ENCODE data around the gene BECN2. TPM values are rescaled to one million over a fixed set of nuclear protein-coding genes. Genes with fewer than 3 reads are reported as not detected.

The BECN2 gene
- total RNA-seq, 2 donors from 2014 or later, result not detected

- Histone ChIP-seq H3K36me3 (no peaks in the 10 kb centered on the region), H3K27ac (no peak overlapping the region), H3K4me1 (ENCODE audit: control insufficient read depth in 1 of 2, low read depth in 2 of 2) (no peaks in the 10 kb centered on the region), H3K27me3 (replicated peaks; ENCODE audit: insufficient read depth) (no peaks in the 10 kb centered on the region), H3K9me3 (no peaks in the 10 kb centered on the region), H3K4me3 (no peak overlapping the region)
- DNase-seq (ENCODE audit: low spot score), result no peak
- no peak for ATAC-seq (ENCODE audit: insufficient number of reproducible peaks, low FRiP score, low read depth)
- TF ChIP-seq CTCF (IDR thresholded peaks at IDR 0.05), result no peak
Measured at GRCh38 chr1:242006976-242007375, 49.4 kb downstream of the BECN2 start.

Other genes with a start within 250 kb of the BECN2 start
- gene EXO1, start 109.6 kb upstream of the BECN2 start, total RNA-seq, result under 1 TPM in 1 of 2 donors, not detected in 1; 0.42 TPM
- 1 to 10 TPM in 1 of 2 donors, not detected in 1; 2.3 TPM for gene MAP1LC3C, start 41.3 kb downstream of the BECN2 start, total RNA-seq

Measured in thoracic aorta (tissue), 2 donors.